ENCODE data around the gene PEX11A. TPM values are rescaled to one million over a fixed set of nuclear protein-coding genes. Genes with fewer than 3 reads are reported as not detected.

PEX11A gene
- total RNA-seq, 1 experiment from 2014 or later = 6.2 TPM

- POLR2A ChIA-PET = no interaction called here
- DNase-seq (ENCODE audit: low read depth, low spot score) (no peak), ATAC-seq (no peak)
- BruUV-seq (replicated peaks) = no TSS peak
- Histone ChIP-seq H3K4me1 (ENCODE audit: control insufficient read depth, insufficient read depth, low read length) (no peaks in the 10 kb centered on the region; the same call in 1 of the 2 replicates), H3K9me3 (ENCODE audit: control insufficient read depth, insufficient read depth, low read depth, low read length) (no peaks in the 10 kb centered on the region), H3K27me3 (ENCODE audit: control insufficient read depth, insufficient read depth, low read length) (no peaks in the 10 kb centered on the region; the same call in 1 of the 2 replicates), H3K27ac (ENCODE audit: low read length) (no peak overlapping the region), H3K36me3 (ENCODE audit: control insufficient read depth, insufficient read depth, low read length) (no peaks in the 10 kb centered on the region), H3K4me3 (ENCODE audit: low read depth in 2 of 2, low read length in 2 of 2) (no peak overlapping the region)
- CTCF ChIA-PET = interaction anchor here (0.6 kb wide), 1 partner anchor 114 kb away, joined by 3 read pairs; no protein-coding TSS in a partner anchor
- intact Hi-C loops (cut with micrococcal nuclease; ENCODE audit: unreplicated experiment) = no loop called here
- in situ Hi-C loops (cut with HindIII; ENCODE audit: low pct_unique_long_range_greater_than_20kb, low sequenced_read_pairs) = no loop called here
- TF ChIP-seq REST (IDR thresholded peaks at IDR 0.05; ENCODE audit: insufficient read depth in 1 of 2, low read depth in 2 of 2, low read length in 1 of 2) (no peak), SIN3A (IDR thresholded peaks at IDR 0.05; ENCODE audit: borderline replicate concordance, insufficient read depth, low read depth, low read length) (no peak), TCF7L2 (IDR thresholded peaks at IDR 0.05; ENCODE audit: low read depth, low read length) (no peak), POLR2AphosphoS5 (IDR thresholded peaks at IDR 0.05; ENCODE audit: low read depth, low read length) (no peak)
- TF ChIP-seq, protein P1, sequence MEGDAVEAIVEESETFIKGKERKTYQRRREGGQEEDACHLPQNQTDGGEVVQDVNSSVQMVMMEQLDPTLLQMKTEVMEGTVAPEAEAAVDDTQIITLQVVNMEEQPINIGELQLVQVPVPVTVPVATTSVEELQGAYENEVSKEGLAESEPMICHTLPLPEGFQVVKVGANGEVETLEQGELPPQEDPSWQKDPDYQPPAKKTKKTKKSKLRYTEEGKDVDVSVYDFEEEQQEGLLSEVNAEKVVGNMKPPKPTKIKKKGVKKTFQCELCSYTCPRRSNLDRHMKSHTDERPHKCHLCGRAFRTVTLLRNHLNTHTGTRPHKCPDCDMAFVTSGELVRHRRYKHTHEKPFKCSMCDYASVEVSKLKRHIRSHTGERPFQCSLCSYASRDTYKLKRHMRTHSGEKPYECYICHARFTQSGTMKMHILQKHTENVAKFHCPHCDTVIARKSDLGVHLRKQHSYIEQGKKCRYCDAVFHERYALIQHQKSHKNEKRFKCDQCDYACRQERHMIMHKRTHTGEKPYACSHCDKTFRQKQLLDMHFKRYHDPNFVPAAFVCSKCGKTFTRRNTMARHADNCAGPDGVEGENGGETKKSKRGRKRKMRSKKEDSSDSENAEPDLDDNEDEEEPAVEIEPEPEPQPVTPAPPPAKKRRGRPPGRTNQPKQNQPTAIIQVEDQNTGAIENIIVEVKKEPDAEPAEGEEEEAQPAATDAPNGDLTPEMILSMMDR (IDR thresholded peaks at IDR 0.05) = no peak
Observed at GRCh38 chr15:89659295-89659694, 31.3 kb downstream of the PEX11A start.

DNA sequence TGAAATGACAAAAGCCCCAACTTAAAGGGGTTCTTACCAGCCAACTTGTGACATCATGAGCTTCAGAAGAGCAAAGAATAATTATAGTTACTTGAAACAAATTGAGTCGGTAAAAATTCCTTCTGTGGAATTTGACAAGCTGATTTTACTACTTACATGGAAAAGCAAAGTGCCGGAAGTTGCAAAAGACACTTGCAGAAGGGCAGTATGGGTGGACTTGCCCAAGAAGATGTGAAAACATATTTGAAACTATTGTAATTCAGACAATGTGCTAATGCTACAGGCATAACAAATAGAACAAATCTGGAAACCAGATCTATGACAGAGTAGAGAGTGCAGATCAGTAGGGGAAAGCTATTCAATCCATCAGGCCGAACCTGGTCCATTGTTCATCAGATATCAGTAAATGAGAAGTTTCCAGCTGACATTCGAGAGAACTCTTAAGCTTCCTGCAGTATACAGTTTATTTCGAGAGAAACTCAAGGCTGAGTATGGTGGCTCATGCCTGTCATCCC is 32.8 kb downstream of the PEX11A start:
- intact Hi-C loops (cut with micrococcal nuclease; ENCODE audit: unreplicated experiment) (no loop called here), in situ Hi-C loops (cut with HindIII; ENCODE audit: low pct_unique_long_range_greater_than_20kb, low sequenced_read_pairs) (no loop called here)

More for the DNA sequence above, 32.8 kb downstream of the PEX11A start:
- ChIA-PET POLR2A (interaction anchor here (0.8 kb wide), 1 partner anchor 416 kb away, joined by 6 read pairs; no protein-coding TSS in a partner anchor), CTCF (interaction anchor here (1.1 kb wide), 1 partner anchor 11 kb away, joined by 3 read pairs; no protein-coding TSS in a partner anchor)
- no peak for TF ChIP-seq POLR2AphosphoS5 (IDR thresholded peaks at IDR 0.05; ENCODE audit: low read depth, low read length)
- TF ChIP-seq, protein P1 (IDR thresholded peaks at IDR 0.05) = no peak
- no peak for TF ChIP-seq SIN3A (IDR thresholded peaks at IDR 0.05; ENCODE audit: borderline replicate concordance, insufficient read depth, low read depth, low read length)
- no peak for TF ChIP-seq REST (IDR thresholded peaks at IDR 0.05; ENCODE audit: insufficient read depth in 1 of 2, low read depth in 2 of 2, low read length in 1 of 2)
- no peak for TF ChIP-seq TCF7L2 (IDR thresholded peaks at IDR 0.05; ENCODE audit: low read depth, low read length)
- H3K27me3 ChIP-seq (ENCODE audit: control insufficient read depth, insufficient read depth, low read length) = no peaks in the 10 kb centered on the region; the same call in 1 of the 2 replicates
- ATAC-seq = no peak
- no peak overlapping the region for H3K4me3 ChIP-seq (ENCODE audit: low read depth in 2 of 2, low read length in 2 of 2)
- no peak overlapping the region for H3K27ac ChIP-seq (ENCODE audit: low read length)
- no peaks in the 10 kb centered on the region for H3K36me3 ChIP-seq (ENCODE audit: control insufficient read depth, insufficient read depth, low read length)
- no peaks in the 10 kb centered on the region for H3K4me1 ChIP-seq (ENCODE audit: control insufficient read depth, insufficient read depth, low read length)
- BruUV-seq (replicated peaks) = no TSS peak
- no peak for DNase-seq (ENCODE audit: low read depth, low spot score)
- no peaks in the 10 kb centered on the region for H3K9me3 ChIP-seq (ENCODE audit: control insufficient read depth, insufficient read depth, low read depth, low read length)

Data from Panc1 (cell line).